ENCODE measurements around the gene ACP4.

GRCh38 chr19:50796128-50796633 is 6.0 kb downstream of the ACP4 start:
- TF ChIP-seq CTCF (IDR thresholded peaks at IDR 0.05 in 4 of 5, conservative IDR thresholded peaks at IDR 0.05 in 1 of 5) (no peak), POLR2A (IDR thresholded peaks at IDR 0.05) (no peak)
